Activated CD8-positive, alpha-beta memory T cell treated with anti-CD3 and anti-CD28 coated beads, Interleukin-2, amount 50 U/mL, for 4 hours (primary cell): ENCODE data around the gene PLCL2.
"Not testable (repeated sequence)": the region's sequence is repeated elsewhere in the genome, so short reads cannot be mapped to it uniquely, and the experiment has no call there.

Source experiments
- DNase-seq: peaks from one replicate; pipeline ENCODE4 v3.0.0-alpha.2; 2020

Gene PLCL2

DNA sequence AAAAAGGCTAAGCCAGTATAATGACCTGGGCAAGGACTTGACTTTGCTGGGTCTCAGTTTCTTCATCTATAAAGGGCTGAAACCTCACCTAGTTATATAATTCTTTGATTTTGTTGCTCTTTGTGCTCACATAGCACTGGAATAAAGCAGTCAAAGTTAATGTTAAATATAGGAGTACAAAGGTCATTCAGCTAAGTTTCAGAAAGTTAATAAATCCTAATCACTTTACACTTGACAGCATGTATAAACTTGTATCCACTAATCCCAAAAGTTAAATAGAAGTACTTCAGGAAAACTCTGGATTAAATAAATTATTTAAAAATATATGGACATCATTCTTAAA, 33.9 kb downstream of the PLCL2 start:
- no peak for DNase-seq

GRCh38 chr3:16923112-16923511, 38.4 kb downstream of the PLCL2 start:
- no peak for DNase-seq

DNA sequence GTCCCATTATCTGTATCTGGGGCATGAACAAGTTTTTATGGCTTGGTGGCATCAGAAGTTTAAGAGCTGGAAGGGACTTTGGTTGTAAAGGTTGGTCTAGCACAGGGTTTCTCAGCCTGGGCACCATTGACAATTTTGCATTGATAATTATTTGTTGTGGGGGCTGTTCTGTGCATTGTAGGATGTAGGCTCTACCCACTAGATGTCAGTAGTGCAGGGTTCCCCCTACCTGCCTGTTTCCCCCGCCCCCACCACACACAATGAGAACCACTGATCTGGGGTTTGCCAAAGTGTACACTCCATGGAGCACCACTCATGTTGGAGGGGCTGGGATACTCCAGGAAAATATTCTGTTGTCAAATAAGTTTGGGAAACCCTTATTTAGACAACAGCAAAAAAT, 42.7 kb downstream of the PLCL2 start:
- DNase-seq = no peak

- DNase-seq = no peak
These were observed 43.8 kb downstream of the PLCL2 start for GRCh38 chr3:16928386-16929132.

DNA sequence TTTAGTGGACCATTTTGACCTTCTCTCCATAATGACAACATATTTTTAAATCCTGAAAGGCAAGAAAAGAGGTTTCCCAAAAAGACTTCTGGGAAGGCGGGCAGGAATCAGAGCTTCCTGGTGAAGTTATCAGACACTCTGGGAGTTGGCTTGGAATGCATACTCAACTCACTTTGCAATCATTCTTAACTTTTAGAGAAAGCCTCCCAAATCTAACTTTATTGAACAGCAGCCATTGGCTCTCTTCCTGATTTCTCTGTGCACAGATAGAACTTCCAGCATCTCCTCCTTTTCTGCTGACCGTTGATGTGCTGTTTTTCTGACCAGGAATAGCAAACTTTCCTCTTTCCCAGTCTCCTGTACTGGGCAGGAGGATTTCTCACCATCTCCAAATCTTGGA, 44.6 kb downstream of the PLCL2 start:
- DNase-seq = no peak

DNA sequence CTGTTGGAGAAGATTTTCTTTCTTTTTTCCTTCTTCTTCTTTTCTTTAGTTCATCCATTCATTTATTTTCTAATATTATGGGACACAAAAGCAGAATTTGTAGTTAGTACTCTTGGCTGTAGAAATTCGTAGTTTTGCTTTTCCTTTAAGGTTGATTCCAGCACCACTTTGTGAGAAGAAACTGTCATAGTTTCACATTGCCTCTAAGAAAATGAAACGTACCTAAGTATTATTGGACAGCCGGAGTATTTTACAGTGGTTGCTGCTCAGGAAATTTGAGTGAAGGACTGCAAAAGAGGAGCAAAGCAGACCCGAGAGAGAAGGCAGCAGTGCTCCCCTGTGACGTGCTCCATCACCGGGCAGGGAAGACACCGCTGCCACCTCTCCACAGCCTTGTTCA, 48.1 kb downstream of the PLCL2 start:
- no peak for DNase-seq

- DNase-seq = no peak
These were observed 51.0 kb downstream of the PLCL2 start for GRCh38 chr3:16935781-16936180.

GRCh38 chr3:16936233-16936632, 51.5 kb downstream of the PLCL2 start:
- no peak for DNase-seq

DNA sequence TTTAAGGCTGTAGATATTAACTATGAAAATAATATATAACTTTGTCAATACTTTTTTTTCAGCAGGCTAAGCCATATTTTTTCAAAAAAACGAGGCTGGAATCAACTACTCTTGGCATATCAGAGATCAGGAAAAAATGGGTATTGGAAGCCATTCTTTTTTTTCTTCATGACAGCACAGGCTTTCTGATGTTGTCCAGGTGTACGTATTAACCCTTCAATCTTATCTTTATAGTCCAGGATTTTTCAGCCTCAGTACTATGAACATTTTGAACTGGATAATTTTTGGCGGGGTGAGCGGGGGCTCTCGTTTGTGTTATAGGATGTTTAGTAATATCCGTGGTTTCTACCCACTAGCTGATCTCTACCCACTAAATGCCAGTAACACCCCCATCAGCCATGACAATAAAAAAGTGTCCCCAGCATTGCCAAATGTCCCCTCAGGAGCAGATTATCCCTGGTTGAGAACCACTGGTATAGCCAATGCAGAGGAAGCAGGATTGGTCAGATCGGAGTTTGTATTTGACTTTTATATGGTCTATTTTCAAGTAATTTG, 52.0 kb downstream of the PLCL2 start:
- no peak for DNase-seq

GRCh38 chr3:16937326-16937845, 52.6 kb downstream of the PLCL2 start:
- DNase-seq = no peak

DNA sequence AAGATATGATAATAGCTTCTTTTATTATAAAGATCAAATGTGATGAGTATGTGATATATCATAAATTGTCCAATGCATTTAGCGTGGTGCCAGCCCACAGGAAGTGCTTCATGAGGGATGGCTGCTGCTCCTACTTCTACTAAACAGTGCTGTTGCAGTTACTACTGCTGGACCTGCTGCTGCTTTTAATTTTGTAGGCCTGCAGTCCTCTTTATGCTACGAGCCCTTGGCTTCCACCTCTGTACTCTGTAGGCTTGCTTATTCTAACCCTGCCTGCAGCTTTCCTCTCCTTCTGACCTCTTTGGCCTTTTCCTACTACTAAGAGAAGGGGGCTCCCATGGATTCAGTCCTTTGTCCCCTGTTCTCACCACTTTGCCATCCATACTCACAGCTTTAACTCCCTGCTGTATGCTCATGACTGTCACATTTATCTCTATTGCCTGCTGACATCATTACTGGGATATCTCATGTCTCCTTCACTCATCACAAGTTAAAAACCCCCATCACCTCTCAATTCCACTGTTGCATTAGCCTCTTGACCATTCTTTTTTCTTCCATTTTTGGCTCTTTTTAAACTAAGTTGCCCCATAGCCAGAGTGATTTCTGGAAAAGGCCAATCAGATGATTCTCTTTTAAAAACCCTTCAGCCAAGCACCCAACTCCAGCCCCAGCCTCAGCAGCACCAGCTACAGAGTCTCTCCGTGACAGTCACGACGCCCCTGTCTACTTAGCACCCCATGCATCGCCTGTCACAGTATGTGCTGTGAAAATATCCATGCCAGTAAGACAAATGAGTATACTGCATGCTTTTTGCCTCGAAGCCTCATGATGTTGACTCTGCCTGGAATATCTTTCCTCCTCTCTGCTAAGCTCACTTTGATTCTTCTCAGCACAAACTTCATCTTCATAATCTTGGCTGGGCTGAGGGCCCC, 56.3 kb downstream of the PLCL2 start:
- no peak for DNase-seq

DNA sequence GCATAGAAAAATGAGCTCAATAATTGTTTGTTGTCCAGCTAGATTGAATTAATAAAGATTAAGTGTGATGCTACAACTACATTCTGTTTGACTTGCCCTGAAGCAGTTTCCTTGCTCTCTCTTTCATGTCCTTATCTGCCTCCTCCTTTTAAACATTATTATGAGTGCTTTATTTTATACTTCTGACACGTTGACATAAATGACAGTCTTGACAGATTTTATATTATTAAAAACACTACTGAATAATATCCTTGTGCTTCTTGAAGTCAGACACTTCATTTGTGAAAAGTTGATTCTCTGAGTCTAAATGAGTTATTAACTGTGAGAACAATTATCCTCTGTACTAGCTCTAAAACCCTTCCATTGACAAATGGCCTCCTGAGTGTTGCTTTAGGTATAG, 58.2 kb downstream of the PLCL2 start:
- DNase-seq = no peak

GRCh38 chr3:16943857-16944256, 59.1 kb downstream of the PLCL2 start:
- no peak for DNase-seq

- DNase-seq = no peak
These were observed 59.6 kb downstream of the PLCL2 start for GRCh38 chr3:16944356-16944755.

GRCh38 chr3:16945330-16945729, 60.6 kb downstream of the PLCL2 start:
- no peak for DNase-seq

DNA sequence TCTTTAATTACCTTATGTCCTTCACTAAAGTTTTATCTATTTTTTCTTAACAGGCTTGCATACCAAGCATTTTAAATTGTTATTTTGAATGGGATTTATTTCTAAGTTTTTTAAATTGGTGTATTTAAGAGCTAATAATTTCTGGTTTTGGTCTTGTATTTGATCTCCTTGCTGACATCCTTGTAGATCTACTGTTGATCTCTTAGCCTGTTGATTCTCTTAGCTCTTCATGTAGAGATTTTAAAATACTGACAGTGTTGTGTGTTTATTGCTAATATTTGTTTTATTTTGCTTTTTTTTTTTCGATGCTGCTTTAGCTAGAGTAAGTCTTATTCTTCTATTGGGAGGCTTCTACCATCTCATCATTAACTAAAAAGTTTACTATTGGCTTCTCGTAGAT, 65.5 kb downstream of the PLCL2 start:
- no peak for DNase-seq

DNA sequence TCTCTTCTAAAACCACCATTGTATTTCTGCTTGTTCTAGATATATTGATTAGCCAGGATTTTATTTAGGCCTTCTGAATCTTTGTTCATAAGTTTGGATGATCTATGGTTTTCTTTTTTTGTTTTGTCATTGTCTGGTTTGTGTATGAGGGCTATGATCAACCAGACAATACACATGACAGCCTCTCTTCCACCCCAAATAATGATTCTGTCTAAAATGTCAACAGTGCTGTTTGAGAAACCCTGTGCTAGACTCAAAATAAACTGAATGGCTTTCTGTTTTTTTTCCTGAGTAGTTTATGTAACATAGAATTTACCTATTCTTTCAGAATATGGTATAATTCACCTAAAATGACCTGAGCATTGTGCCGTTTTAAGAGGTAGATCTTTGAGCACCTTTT, 66.1 kb downstream of the PLCL2 start:
- DNase-seq = no peak

- not testable (repeated sequence) for DNase-seq
These were observed 73.1 kb downstream of the PLCL2 start for GRCh38 chr3:16957852-16958251.

- DNase-seq = no peak
These were observed 75.4 kb downstream of the PLCL2 start for GRCh38 chr3:16960125-16960524.

DNA sequence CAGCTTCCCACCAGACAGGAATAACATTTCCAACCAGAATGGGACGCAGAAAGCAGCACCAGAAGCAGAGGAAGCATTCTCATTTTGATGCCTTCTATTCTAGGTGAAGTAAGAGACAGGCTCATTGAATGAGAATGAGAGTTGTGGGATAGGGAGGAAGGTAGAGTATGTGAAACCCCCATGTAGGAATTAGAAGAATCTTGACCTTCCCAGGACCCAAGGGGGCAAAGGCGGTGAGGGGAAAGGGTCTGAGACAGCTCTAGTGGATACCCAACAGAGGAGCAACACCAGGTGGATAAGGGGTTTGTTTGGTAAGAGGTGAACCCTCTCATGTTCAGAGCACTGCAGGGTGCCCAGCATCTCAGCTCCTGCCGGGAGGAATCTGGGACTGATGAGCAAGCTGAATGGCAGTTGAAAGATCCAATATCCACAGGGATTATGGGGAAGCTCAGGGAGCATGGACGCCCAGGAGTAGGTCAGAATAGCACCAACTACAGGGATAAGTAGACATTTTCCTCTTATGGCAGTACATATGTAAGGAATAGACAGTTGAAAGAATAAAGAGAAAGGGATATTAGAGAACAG, 77.0 kb downstream of the PLCL2 start:
- DNase-seq = no peak

DNA sequence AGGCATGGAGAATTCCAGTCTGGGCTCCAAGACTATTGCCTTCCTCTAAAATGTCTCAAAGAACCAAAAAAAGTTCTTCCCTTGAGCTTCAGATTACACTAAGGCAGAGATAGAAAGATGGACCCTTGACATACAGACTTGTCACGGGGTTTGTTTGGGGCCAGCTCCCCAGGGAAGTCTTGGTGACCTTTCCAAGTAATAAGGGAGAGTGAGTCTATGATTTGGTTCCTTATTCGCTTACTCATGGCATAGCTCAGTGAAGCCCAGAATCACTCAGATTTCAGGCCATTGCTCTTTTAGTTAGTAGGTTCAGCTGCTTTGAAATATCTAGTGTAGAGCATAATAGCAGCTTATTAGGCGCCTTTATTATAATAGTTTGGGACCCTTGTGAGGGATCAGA, 90.3 kb downstream of the PLCL2 start:
- DNase-seq = no peak

GRCh38 chr3:16978234-16978920, 93.6 kb downstream of the PLCL2 start:
- no peak for DNase-seq

DNA sequence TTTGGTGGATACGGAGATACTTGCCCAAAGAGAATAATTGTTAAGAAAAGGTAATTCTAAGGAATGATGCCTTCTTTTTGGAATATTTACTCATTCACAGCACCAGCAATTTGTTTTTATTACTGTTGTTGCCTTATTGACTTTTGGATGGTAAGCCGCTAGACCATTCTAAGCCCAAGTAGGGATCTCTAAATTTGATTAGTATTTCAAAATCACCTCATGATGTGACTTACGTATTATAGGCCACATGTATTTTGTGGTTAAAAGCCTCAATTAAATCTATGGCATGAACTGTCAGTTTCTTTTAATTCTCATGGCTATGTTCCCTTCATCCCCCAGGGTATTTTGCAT, 94.1 kb downstream of the PLCL2 start:
- DNase-seq = no peak
